ENCODE data around the gene RRAS.
"Not testable (repeated sequence)": the region's sequence is repeated elsewhere in the genome, so short reads cannot be mapped to it uniquely, and the experiment has no call there.

The RRAS gene

DNA sequence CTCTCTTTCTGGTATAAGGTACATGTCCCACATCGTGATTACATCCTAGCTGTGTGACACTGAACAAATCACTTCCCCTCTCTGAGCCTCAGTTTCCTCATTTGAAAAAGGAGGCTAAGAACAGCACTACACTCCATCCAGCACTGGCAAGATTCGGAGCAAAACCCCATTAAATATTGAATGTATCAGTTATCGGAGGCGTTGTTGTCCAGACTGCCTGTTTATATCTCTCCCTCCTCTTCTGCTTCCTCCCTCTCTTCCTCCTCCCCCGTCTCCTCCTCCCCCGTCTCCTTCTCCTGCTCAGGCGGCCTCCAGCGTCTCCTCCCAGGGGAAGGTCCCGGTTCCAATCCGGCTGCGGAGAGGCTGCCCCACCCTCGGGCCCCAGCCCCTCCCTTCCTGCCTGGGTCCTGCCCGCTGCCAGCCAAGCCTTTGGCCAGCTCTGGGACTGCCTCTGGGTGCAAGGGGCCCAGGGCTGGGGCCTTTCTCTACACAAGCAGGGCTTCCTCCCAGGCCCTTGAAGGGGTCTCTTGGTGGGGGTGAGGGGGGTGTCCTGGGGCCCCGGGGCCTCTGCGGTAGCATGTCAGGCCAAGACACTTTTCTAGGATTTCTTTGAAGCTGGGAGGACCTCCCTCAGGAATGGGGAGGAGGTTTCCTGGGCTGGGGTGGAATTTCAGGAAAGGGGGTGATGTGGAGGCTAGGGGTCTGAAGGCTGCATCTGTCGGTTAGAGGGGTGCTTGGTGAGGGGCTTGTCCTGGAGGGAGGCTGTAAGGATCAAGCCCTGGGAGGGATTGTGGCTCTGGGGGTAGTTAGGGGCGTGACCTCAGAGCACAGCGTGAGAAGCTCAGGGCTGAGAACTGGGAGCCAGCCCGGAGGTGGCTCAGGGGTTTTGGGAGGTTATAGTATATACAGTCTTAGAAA is 1.9 kb downstream of the RRAS start:
- DNase-seq (ENCODE audit: low read depth) = peak; percentile 36
- peak overlapping the region; percentile 78 for H3K4me3 ChIP-seq (ENCODE audit: low read depth, low read length)

DNA sequence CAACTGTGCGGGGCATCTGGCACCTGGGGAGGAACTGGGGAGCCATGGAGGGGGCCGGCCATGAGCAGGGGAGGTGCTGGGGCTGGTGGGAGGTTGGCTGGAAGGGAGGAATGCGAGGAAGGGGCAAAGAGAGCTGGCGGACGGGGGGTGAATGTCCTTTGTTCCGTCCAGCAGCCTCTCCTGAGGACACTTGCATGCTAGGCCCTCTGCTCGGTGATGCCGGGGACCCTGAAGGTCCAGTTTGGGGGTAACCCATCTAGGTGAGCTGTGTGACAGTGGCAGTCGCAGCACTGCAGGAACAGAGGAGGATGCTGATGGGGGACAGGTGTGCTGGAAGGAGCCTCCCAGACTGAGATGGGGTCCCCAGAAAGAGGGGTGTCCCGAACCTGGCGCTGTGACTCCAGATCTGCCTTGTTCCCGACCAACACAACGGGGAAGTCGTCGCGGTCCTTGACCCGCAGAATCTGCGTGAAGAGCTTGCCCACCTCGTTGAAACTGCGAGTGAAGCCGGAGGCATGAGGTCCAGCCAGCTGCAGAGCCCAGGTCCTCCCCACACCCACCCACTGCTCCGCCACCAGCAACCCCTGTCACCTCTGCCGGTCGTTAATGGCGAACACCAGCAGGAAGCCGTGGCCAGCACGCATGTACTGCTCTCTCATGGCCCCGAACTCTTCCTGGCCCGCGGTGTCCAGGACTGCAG is 3.6 kb downstream of the RRAS start:
- no peak overlapping the region for H3K4me3 ChIP-seq (ENCODE audit: low read depth, low read length)
- no peak for DNase-seq (ENCODE audit: low read depth)

DNA sequence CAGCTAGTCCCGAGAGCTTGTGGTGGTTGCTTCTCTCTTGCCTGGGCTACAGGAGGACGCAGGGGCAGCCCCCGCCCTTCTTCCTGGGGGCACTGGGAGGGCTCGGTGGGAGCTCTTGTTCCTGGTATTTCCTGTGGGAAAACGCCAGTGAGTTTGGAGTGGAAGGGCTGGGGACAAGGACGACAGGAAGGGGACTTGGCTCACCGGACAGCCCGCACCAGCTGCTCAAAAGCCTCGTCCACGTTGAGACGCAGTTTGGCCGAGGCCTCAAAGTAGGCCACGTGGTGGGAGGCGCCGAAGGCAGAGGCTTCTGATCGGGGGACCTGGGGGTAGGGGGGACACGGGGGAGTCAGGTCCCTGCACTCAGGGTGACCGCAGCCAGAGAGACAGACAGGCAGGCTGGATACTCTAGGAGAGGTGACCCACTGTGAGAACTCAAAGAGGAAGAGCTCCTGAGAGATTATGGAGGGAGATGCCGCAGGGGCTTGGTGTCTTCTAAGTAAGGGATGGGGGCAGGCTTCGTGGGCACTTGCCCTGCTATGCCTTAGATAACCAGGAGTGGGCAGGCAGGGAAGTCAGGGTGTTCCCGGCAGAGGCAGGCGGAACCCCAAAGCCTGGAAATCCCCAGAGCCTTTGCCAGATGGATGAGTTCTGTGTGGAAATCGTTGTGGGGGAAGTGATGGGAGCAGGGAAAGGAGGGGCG is 4.3 kb downstream of the RRAS start:
- H3K4me3 ChIP-seq (ENCODE audit: low read depth, low read length) = no peak overlapping the region
- no peak for DNase-seq (ENCODE audit: low read depth)

DNA sequence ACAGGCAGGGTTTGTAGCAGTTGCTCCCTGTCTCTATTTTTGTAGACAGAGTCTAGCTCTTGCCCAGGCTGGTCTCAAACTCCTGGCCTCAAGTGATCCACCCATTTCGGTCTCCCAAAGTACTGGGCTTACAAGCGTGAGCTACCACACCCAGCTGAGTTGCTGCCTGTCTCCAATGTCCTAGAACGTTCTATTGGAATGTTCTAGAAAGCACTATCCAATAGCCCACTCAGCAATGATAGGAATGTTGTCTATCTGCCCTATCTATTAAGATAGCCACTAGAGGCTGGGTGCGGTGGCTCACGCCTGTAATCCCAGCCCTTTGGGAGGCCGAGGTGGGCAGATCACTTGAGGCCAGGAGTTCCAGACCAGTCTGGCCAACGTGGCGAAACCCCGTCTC is 6.7 kb downstream of the RRAS start:
- DNase-seq (ENCODE audit: low read depth); H3K4me3 ChIP-seq (ENCODE audit: low read depth, low read length): not testable (repeated sequence)

DNA sequence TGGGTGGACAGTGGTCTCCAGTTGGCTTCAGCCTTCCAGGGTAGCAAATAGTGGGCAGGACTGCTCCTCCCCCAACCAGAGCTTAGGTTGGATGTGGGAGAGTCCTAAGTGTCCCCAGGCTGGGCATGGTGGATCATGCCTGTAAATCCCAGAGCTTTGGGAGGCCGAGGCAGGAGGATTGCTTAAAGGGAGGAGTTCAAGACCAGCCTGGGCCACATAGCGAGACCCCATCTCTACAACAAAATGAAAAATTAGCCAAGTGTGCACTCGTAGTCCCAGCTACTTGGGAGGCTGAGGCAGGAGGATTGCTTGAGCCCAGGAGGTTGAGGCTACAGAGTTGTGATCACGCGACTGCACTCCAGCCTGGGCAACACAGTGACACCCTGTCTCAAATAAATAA is 7.4 kb downstream of the RRAS start:
- DNase-seq (ENCODE audit: low read depth) = no peak
- no peak overlapping the region for H3K4me3 ChIP-seq (ENCODE audit: low read depth, low read length)

DNA sequence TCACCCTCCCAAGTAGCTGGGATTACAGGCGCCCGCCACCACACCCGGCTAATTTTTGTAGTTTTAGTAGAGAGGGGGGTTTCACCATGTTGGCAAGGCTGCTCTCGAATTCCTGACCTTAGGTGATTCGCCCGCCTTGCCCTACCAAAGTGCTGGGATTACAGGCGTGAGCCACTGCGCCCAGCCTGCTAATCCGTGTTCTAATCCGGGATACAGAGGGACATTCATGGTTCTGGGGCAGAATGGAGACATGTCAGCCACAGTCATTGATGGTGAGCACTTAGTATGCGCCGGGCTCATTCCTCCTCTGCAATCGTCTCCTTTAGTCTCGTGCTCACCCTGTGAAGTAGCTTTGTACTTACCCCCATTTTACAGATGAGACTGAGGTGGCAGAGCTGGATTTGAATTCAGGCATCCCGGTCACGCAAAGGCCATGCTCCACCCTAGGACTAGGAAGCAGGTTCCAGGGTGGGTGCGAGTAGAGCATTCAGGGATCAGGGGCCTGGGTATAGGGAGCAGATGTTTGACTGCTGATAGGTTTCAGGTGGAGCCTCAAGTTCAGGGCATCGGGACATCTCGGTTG is 8.2 kb downstream of the RRAS start:
- H3K4me3 ChIP-seq (ENCODE audit: low read depth, low read length) = no peak overlapping the region
- DNase-seq (ENCODE audit: low read depth) = no peak

DNA sequence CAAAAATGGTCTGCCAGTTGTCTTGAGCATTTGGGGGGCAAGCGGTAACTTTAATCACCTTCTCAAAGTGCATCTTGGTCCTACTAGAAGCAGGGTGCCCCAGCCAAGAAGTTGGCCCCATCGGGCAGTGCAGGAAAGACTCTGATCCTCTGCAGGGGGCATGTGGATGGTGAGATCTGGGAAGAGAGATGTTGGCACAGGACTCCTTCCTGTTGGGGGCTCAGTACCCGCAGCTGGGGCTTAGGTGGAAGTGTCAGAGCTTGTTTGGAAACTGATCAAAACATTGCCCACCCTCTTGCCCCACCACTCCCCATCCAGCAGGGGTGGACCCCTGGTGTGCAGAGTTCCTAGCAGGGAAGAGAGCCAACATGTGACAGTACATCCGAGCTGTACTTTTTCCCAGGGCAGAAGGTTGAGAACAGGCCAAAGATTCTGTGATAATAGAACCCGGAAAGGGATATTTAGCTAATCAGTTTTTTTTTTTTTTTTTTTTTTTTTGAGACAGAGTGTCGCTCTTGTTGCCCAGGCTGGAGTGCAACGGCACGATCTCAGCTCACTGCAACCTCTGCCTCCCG is 8.8 kb downstream of the RRAS start:
- no peak for DNase-seq (ENCODE audit: low read depth)
- H3K4me3 ChIP-seq (ENCODE audit: low read depth, low read length) = no peak overlapping the region

DNA sequence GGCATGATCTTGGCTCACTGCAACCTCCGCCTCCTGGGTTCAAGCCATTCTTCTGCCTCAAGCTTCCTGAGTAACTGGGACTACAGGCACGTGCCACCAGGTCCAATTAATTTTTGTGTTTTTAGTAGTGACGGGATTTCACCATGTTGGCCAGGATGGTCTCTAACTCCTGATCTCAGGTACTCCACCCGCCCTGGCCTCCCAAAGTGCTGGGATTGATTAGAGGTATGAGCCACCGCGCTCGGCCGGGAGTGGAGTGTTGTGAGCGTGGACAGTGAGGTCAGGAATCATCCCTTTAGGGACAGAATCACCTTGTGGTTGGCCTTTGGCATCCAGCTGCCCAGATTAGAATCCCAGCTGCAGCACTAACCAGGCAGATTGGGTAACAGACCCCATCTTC is 10.3 kb downstream of the RRAS start:
- no peak for DNase-seq (ENCODE audit: low read depth)
- H3K4me3 ChIP-seq (ENCODE audit: low read depth, low read length) = no peak overlapping the region

DNA sequence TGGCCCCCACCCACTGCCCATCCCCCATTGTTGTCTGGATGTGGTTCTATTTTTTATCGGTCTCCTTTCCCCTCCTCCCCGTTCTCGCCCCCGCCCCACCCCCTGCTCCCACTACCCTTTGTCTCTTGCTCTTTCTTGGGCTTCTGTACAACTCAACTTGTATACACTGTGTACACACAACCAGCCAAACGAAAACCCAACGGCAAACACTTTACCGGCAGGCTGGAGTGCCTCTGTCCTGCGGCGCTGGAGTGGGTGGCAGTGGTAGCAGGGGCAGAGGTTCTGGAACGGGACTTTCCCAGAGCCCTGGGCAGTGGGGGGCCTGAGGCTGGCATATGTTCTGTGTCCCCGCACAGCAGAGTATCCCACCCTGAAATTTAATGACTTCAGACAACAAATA is 13.7 kb downstream of the RRAS start:
- H3K4me3 ChIP-seq (ENCODE audit: low read depth, low read length) = no peak overlapping the region
- no peak for DNase-seq (ENCODE audit: low read depth)

DNA sequence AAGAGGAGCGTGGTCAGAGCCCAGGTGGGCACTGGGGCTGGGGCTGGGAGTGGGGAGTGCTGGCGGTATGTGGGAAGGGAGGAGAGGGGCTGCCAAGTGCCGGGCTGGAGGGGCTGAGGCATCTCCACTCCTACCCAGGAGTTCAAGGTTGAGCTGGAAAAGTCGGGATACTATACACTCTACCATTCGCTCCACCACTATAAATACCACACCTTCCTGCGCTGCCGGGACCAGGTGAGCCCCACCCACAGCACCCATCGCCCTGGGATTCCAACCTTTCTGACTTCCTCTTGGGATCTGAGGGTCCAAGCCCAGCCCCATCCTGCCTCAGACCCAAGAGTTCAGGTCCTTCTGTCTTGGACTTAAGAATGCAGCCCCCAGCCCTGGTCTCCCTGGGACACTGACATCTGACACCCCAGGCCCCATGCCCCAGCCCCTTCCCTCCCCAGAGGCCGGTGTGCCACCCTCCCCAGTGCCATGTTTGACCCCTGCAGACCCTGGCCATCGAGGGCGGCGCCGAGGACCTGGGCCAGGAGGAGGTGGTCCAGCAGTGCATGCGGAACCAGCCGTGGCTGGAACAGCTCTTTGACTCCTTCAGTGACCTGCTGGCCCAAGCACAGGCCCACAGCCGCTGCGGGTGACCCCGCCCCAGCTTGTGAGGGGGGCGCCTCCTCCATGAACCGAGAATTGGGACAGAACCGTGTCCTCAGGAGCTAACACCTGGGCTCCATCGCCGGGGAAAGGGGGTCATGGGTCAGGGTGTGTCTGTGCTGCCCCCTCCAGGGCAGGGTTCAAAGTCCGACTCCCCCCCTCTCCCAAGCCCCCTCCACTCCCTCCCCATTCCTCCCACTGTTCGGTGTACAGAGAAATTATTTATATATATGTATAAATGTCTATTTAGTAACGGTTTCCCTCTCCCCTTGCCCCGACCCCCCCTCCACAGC is 14.7 kb downstream of the RRAS start:
- no peak overlapping the region for H3K4me3 ChIP-seq (ENCODE audit: low read depth, low read length)
- DNase-seq (ENCODE audit: low read depth) = no peak

DNA sequence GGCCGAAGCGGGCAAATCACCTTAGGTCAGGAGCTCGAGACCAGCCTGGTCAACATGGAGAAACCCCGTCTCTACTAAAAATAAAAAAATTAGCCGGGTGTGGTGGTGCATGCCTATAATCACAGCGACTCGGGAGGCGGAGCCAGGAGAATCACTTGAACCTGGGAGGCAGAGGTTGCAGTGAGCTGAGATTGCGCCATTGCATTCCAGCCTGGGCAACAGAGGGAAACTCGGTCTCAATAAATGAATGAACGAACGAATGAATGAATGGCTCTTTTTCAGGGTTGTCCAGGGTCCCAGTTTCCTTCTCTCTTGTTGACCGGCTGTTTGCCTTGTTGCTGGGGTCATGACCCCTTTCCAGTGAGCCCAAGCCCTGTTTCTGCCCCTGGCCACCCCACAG is 22.1 kb downstream of the RRAS start:
- DNase-seq (ENCODE audit: low read depth); H3K4me3 ChIP-seq (ENCODE audit: low read depth, low read length): not testable (repeated sequence)

DNA sequence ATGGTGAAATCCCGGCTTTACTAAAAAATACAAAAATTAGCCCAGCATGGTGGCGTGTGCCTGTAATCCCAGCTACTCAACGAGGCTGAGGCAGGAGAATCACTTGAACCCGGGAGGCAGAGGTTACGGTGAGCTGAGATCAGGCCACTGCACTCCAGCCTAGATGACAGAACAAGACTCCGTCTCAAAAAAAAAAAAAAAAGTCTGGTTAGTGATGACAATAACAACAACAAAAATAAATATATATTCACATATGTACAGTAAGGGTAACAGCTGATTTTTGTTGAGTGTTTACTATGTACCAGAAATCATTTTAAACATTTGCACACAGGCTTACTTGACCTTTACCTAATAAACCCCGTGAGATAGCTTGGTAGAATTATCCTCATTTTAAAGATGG is 23.0 kb downstream of the RRAS start:
- no peak overlapping the region for H3K4me3 ChIP-seq (ENCODE audit: low read depth, low read length)
- no peak for DNase-seq (ENCODE audit: low read depth)

DNA sequence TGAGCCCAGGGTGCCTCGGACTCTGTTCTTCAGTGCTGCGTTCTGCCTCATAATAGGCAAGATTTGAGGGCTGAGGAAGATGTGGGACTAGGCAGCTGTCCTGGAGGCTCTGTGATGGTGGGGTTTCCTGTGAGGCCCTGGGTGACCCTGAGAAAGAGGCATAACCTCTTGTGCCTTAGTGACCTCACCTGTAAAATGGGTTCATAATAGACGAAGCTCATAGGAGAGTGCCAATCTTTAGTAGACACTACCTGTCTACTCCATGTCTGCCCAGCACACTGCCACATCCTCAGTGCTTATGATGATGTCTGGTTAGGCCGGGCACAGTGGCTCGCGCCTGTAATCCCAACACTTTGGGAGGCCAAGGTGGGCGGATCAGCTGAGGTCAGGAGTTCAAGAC is 23.4 kb downstream of the RRAS start:
- H3K4me3 ChIP-seq (ENCODE audit: low read depth, low read length) = no peak overlapping the region
- DNase-seq (ENCODE audit: low read depth) = no peak

DNA sequence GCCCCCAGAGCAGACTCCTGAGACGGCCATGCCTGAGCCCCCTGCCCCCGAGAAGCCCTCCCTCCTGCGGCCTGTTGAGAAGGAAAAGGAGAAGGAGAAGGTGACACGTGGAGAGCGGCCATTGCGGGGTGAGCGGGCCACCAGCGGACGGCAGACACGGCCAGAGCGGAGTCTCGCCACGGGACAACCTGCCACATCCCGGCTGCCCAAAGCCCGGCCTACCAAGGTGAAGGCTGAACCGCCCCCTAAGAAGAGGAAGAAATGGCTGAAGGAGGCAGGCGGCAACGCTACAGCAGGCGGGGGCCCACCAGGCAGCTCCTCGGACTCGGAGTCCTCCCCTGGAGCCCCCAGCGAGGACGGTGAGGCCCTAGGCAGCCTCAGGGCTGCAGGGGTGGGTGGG is 24.1 kb downstream of the RRAS start:
- no peak for DNase-seq (ENCODE audit: low read depth)
- H3K4me3 ChIP-seq (ENCODE audit: low read depth, low read length) = no peak overlapping the region

DNA sequence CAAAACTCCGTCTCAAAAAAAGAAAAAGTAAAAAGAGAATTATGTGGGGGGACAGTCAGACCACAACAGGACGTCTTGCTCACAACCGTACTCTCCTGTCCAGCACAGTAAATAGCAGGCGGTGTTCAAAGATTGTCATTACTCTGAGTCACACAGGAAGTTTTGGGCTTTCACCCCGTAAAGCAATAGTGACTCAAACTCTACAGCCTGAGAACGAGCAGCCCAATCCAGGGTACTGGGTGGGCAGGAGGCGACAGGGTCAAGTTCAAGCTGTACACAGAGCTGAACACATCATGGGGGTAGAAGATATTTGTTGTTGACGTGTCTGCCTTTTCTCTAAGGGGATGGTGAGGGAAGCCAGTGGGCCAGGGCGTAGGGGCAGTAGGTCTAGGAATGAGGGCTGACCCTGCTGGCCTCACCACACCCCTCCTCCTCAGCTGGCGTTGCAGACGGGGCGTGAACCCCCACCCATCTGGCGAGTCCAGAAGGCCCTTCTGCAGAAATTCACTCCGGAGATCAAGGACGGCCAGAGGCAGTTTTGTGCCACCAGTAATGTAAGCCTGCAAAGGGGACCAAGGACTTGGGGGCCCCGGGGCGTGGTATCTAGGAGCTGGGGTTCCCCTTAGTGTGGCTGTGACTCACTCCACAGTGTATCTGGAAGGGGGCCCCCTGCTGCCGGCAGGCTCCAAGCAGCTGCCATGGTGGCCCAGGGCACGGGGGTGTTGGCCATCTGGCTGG is 25.7 kb downstream of the RRAS start:
- peak; percentile 71 for DNase-seq (ENCODE audit: low read depth)
- no peak overlapping the region for H3K4me3 ChIP-seq (ENCODE audit: low read depth, low read length)

DNA sequence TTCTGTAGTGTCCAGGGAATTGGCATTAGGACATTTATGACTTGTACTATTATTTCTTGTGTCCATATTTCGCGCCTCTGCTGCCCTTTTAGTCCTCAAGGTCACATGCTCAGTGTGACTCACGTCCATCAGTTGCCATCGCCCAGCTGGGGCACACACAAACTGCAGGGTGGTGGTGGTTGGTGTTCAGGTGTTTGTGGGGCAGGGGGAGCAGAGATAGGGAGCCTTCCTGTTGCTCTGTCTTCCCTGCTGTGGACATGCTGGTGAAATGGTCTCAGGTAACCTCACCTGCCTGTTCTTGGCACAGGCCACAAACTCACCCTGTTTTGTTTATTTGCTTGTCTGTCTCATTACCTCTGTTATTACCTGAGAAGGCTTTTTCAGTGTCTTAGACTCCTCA is 26.6 kb downstream of the RRAS start:
- H3K4me3 ChIP-seq (ENCODE audit: low read depth, low read length) = no peak overlapping the region
- no peak for DNase-seq (ENCODE audit: low read depth)

DNA sequence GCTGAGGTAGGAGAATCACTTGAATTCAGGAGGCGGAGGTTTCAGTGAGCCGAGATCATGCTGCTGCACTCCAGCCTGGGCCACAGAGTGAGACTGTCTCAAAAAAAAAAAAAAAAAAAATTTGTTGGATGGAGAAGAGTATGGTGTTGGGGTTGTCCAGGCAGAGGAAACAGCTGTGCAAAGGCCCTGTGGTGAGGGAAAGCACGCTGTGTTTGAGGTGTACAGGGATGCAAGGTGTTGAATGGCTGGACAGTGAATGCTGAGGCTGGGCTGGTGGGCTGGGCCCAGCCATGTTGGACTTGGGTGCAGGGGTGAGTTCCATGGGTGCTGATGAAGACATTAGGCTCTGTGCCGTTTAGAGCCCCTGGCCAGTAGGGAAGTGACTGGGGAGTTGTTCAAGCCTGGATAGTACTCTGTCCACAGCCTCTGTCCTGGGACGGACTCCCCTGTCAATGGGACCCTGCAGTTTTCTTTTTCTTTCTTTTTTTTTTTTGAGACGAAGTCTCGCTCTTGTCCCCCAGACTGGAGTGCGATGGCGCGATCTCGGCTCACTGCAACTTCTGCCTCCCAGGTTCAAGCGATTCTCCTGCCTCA is 30.3 kb downstream of the RRAS start:
- no peak for DNase-seq (ENCODE audit: low read depth)
- H3K4me3 ChIP-seq (ENCODE audit: low read depth, low read length) = no peak overlapping the region

DNA sequence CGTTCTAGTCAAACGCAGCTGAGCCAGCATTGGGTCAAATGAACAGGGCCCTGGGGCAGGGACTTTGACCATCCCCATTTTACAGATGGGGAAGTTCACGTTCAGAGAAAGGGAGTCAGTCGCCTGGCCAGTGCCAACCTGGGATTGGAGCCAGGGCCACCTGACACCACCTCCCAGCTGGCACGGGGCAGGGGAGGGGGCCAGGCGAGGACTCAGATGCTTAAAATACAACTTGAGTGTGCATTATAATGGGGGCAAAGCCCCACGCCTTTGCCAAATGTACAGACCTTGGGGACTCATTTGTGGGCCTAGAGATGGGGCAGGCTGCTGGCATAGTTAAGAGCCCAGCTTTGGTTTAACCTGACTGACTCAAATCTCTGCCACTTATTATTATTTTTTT is 34.3 kb downstream of the RRAS start:
- no peak overlapping the region for H3K4me3 ChIP-seq (ENCODE audit: low read depth, low read length)
- DNase-seq (ENCODE audit: low read depth) = no peak
